Hepatocyte (in vitro differentiated cells): ENCODE measurements around the gene CERS3. TPM values are rescaled to one million over a fixed set of nuclear protein-coding genes. Genes with fewer than 3 reads are reported as not detected.

Source experiments
- DNase-seq: peaks from one replicate; pipeline ENCODE4 v3.0.0-alpha.2; 2016; ENCODE audit warnings: low spot score
- H2AFZ ChIP-seq: fragments of 200-600 bp; sonication (generic); 2 replicates; pipeline ENCODE4 v1.6.0; 2016; ENCODE audit warnings: antibody characterized with exemption, mild to moderate bottlenecking
- H3K27ac ChIP-seq: fragments of 200-600 bp; sonication (generic); 2 replicates; pipeline ENCODE4 v1.5.1; 2016; ENCODE audit warnings: mild to moderate bottlenecking
- H3K27me3 ChIP-seq: fragments of 200-600 bp; sonication (generic); 2 replicates; pipeline ENCODE4 v1.6.1; 2016
- H3K36me3 ChIP-seq: fragments of 200-600 bp; sonication (generic); replicated peaks from 2 replicates; pipeline ENCODE4 v1.5.1; 2016; ENCODE audit warnings: low read depth; ENCODE audit not compliant: insufficient read depth
- H3K4me1 ChIP-seq: fragments of 200-600 bp; sonication (generic); 2 replicates; pipeline ENCODE4 v1.5.1; 2016; ENCODE audit warnings: mild to moderate bottlenecking, moderate library complexity; ENCODE audit not compliant: insufficient read depth
- H3K4me2 ChIP-seq: fragments of 200-600 bp; sonication (generic); 2 replicates; pipeline ENCODE4 v1.6.0; 2016
- H3K4me3 ChIP-seq: fragments of 200-600 bp; sonication (generic); 2 replicates; pipeline ENCODE4 v1.5.1; 2016; ENCODE audit warnings: mild to moderate bottlenecking
- H3K79me2 ChIP-seq: fragments of 200-600 bp; sonication (generic); 2 replicates; pipeline ENCODE4 v1.6.0; 2017; ENCODE audit warnings: mild to moderate bottlenecking
- H3K9me2 ChIP-seq: fragments of 200-600 bp; sonication (generic); replicated peaks from 2 replicates; pipeline ENCODE4 v1.6.0; 2017; ENCODE audit warnings: mild to moderate bottlenecking; ENCODE audit not compliant: insufficient read depth
- H3K9me3 ChIP-seq: fragments of 200-600 bp; sonication (generic); 2 replicates; pipeline ENCODE4 v1.5.1; 2016; ENCODE audit warnings: low read depth, mild to moderate bottlenecking
- H4K20me1 ChIP-seq: fragments of 200-600 bp; sonication (generic); 2 replicates; pipeline ENCODE4 v1.6.0; 2016; ENCODE audit warnings: mild to moderate bottlenecking; ENCODE audit not compliant: insufficient read depth, poor library complexity, severe bottlenecking
- CTCF ChIP-seq: fragments of 200-600 bp; sonication (generic); IDR thresholded peaks from 2 replicates; pipeline ENCODE4 v1.5.1; 2016; ENCODE audit warnings: antibody characterized with exemption, mild to moderate bottlenecking; ENCODE audit not compliant: poor library complexity
- EZH2 ChIP-seq: fragments of 200-600 bp; sonication (generic); IDR thresholded peaks from 2 replicates; pipeline ENCODE4 v1.6.1; 2016; ENCODE audit warnings: antibody characterized with exemption, mild to moderate bottlenecking, borderline replicate concordance
- EZH2phosphoT487 ChIP-seq: fragments of 200-600 bp; sonication (generic); IDR thresholded peaks from one replicate; pipeline ENCODE4 v1.6.1; 2018; ENCODE audit warnings: antibody characterized with exemption, mild to moderate bottlenecking, low read depth, moderate library complexity; ENCODE audit not compliant: unreplicated experiment, severe bottlenecking
- WGBS: methylation state at CpG from one replicate; pipeline ENCODE4 v1.1.6; 2016; ENCODE audit warnings: low lambda C conversion rate; ENCODE audit errors: missing lambda C conversion rate; 5-methylcytosine and 5-hydroxymethylcytosine counted together
- polyA plus RNA-seq: library from polyadenylated mRNA; unstranded; fragments of >200 nt; fragmentation: Nextera tagmentation; extraction: Ambion mirVana; gene quantifications from 2 replicates; pipeline ENCODE4 v1.2.1, GENCODE V29; 2016
- total RNA-seq: library from RNA; depleted of rRNA; stranded (reverse); fragments of >200 nt; gene quantifications from 2 replicates; pipeline ENCODE4 v1.2.3, GENCODE V29; 2014

CERS3 gene
- total and polyA plus RNA-seq, 2 experiments from 2014 or later = 0.53 TPM; not detected in 1

- 80% methylated on average over 4 of the region's 4 CpGs for WGBS
- Histone ChIP-seq H3K27ac (no peak overlapping the region), H2AFZ (no peak overlapping the region), H3K9me3 (no peaks in the 10 kb centered on the region), H3K4me3 (no peak overlapping the region), H3K4me1 (no peaks in the 10 kb centered on the region), H3K27me3 (no peaks in the 10 kb centered on the region), H3K79me2 (no peaks in the 10 kb centered on the region), H3K9me2 (no peaks in the 10 kb centered on the region), H4K20me1 (no peaks in the 10 kb centered on the region), H3K36me3 (no peaks in the 10 kb centered on the region), H3K4me2 (no peak overlapping the region)
- DNase-seq = no peak
- TF ChIP-seq EZH2phosphoT487 (no peak), CTCF (no peak), EZH2 (no peak)
Observed at GRCh38 chr15:100439514-100439913, 89.2 kb downstream of the CERS3 start.

- Histone ChIP-seq H3K4me3 (no peak overlapping the region), H3K9me2 (no peaks in the 10 kb centered on the region), H3K27ac (no peak overlapping the region), H3K4me1 (no peaks in the 10 kb centered on the region), H2AFZ (no peak overlapping the region), H3K27me3 (no peaks in the 10 kb centered on the region), H3K9me3 (no peaks in the 10 kb centered on the region), H3K4me2 (peak overlapping the region; percentile 8), H3K79me2 (no peaks in the 10 kb centered on the region), H3K36me3 (no peaks in the 10 kb centered on the region), H4K20me1 (no peaks in the 10 kb centered on the region)
- 32% methylated on average over 2 of the region's 2 CpGs for WGBS
- DNase-seq = peak; percentile 90
- no peak for TF ChIP-seq EZH2
Observed at GRCh38 chr15:100438570-100438969, 90.2 kb downstream of the CERS3 start.

GRCh38 chr15:100437261-100437660 lies 91.5 kb downstream of the CERS3 start:
- no peaks in the 10 kb centered on the region for H3K79me2 ChIP-seq
- H3K4me1 ChIP-seq = no peaks in the 10 kb centered on the region
- H3K9me3 ChIP-seq = no peaks in the 10 kb centered on the region
- DNase-seq = no peak
- H3K9me2 ChIP-seq = no peaks in the 10 kb centered on the region
- no peaks in the 10 kb centered on the region for H3K36me3 ChIP-seq
- H3K27ac ChIP-seq = no peak overlapping the region
- WGBS = 90% methylated on average over 3 of the region's 3 CpGs
- no peak overlapping the region for H3K4me2 ChIP-seq
- H2AFZ ChIP-seq = no peak overlapping the region
- no peaks in the 10 kb centered on the region for H4K20me1 ChIP-seq
- no peaks in the 10 kb centered on the region for H3K27me3 ChIP-seq
- TF ChIP-seq EZH2phosphoT487 = no peak
- TF ChIP-seq CTCF = no peak
- TF ChIP-seq EZH2 = no peak
- H3K4me3 ChIP-seq = no peak overlapping the region

DNA sequence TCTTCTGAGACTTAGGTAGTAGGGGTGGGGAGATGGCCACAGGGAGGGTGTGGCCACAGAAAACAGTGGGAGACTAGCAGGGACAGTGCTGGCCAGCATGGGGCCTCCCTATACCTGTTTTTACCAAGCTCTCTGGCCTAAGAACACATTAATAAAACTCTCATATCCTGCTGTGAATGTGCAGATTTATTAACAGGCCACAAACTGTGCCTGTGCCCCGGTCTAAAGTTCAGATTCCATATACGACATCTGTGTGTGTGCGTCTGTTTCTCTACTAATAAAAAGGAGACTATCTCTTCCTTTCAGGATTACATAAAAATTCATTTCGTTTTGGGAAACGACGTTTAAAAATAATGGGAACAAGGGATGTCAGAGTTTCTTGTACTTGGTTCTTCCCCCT lies 94.2 kb downstream of the CERS3 start:
- Histone ChIP-seq H2AFZ (no peak overlapping the region), H3K79me2 (no peaks in the 10 kb centered on the region), H3K4me2 (no peak overlapping the region), H3K27ac (no peak overlapping the region), H3K4me3 (no peak overlapping the region), H3K9me3 (no peaks in the 10 kb centered on the region), H3K27me3 (no peaks in the 10 kb centered on the region), H3K4me1 (no peaks in the 10 kb centered on the region), H4K20me1 (no peaks in the 10 kb centered on the region), H3K9me2 (no peaks in the 10 kb centered on the region), H3K36me3 (no peaks in the 10 kb centered on the region)
- DNase-seq = no peak
- WGBS = 77% methylated on average over 6 of the region's 6 CpGs
- no peak for TF ChIP-seq EZH2phosphoT487
- no peak for TF ChIP-seq EZH2
- no peak for TF ChIP-seq CTCF
